Stimulated activated CD8-positive, alpha-beta memory T cell treated with anti-CD3 and anti-CD28 coated beads, Interleukin-12 subunit alpha, Interleukin-12 subunit beta, amount 100 ng/mL, for 4 hours (primary cell): Measurements from ENCODE around the gene FADS3.

Experiments used
- DNase-seq: peaks from one replicate; pipeline ENCODE4 v3.0.0-alpha.2; 2020; ENCODE audit warnings: low read depth

Gene FADS3

DNA sequence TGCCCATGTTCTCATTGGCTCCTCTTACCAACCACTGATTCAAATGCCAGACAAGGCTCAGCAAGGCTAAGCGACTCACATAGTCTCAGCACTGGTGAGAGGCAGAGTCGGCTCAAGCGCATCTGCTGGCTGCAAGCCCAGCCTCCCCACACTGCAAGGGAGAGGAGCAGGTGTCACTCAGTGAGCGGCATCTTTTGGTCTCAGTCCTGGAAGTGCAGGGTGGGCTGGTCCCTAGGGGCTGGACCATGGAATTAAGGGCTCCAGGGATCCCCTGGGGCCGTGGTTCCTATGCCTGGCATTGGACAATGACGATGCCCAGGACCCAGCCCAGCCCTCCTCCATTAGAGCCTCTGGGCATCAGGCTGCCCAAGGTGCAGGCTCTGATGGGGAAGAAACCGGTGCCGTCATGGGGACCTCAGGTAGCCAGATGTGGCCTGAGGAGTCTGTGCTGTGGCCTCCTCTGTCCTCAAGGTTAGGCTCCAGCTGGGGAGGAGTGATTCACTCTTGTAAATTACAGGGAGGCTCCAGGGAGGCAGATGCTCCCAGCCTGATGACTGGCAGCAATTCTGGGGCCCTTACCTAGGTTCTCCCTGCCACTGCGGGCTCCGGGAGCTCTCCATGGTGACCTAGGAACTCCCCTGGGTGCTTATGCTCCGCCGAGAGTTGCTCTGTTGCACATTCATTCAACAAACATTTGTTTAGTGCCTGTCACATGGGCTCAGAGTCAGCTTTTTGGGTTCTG lies 35.2 kb downstream of the FADS3 start:
- DNase-seq = no peak

GRCh38 chr11:61854966-61855714 lies 36.2 kb downstream of the FADS3 start:
- DNase-seq = no peak

- DNase-seq = no peak
Observed at GRCh38 chr11:61854206-61854895, 37.0 kb downstream of the FADS3 start.

DNA sequence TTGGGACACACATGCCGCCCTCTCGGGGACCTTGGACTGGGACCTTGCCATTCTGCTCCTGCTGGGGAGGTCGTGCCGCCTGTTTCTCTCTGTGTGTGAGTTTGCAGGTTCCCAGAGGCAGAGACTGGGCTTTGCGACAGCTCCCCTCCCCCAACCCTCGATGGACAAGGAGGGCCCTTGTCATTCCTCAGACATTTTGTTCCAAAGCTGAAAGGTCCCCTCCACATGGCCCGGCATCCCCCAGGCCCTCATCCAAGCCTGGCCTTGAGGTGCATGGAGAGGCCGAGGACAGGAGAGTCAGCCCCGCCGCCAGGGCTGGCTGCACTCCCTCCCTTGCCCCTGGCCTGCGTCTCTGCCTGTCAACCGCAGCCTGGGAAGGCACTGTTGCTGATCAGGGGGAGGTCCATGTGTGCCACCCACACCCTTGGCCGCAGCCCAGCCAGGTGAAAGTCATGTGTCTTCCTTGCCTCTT lies 37.6 kb downstream of the FADS3 start:
- no peak for DNase-seq

GRCh38 chr11:61851900-61852295 lies 39.4 kb downstream of the FADS3 start:
- no peak for DNase-seq

- no peak for DNase-seq
Observed at GRCh38 chr11:61851113-61851899, 40.0 kb downstream of the FADS3 start.

- no peak for DNase-seq
Observed at GRCh38 chr11:61850687-61851086, 40.7 kb downstream of the FADS3 start.

DNA sequence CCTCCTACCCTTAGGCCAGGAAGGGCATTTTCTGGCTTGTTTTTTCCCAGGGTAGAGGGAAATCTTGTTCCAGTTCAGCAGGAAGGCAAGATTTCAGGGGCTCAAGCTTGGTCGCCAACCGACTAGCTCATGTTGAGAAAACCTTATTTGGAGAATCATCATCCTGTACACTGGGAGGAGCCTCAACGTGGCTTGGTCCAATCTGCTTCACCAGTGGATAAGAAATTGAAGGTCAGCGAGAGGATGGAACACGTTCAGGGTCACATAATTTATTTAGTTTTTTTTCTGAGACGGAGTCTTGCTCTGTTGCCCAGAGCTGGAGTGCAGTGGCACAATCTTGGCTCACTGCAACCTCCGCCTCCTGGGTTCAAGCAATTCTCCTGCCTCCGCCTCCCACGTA lies 42.7 kb downstream of the FADS3 start:
- no peak for DNase-seq

- no peak for DNase-seq
Observed at GRCh38 chr11:61847914-61848581, 43.3 kb downstream of the FADS3 start.

- DNase-seq = no peak
Observed at GRCh38 chr11:61846362-61847020, 44.9 kb downstream of the FADS3 start.

- no peak for DNase-seq
Observed at GRCh38 chr11:61844909-61845565, 46.3 kb downstream of the FADS3 start.

DNA sequence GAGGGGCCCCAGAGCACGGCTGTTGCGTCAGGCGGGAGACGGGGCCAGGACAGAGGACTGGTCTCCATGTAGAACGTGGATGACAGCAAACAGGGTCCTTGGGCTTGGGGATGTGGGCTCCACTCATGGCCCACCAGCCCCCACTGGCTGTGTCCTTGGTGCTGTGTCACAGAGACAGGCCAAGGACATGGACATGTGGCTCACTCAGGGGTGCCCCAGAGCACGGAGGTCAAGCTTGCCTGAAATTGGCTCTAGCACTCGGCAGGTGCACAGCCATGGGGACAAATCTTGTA lies 48.9 kb downstream of the FADS3 start:
- DNase-seq = no peak

GRCh38 chr11:61841636-61842527 lies 49.5 kb downstream of the FADS3 start:
- DNase-seq = no peak

DNA sequence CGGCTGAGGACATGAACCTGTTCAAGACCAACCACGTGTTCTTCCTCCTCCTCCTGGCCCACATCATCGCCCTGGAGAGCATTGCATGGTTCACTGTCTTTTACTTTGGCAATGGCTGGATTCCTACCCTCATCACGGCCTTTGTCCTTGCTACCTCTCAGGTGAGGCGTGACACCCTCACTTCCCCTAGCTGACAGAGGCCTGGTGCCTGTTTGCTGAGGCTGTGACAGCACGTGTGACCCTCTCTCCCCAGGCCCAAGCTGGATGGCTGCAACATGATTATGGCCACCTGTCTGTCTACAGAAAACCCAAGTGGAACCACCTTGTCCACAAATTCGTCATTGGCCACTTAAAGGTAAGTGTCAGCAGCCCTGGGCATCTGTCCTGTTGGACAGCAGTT lies 51.0 kb downstream of the FADS3 start:
- no peak for DNase-seq

DNA sequence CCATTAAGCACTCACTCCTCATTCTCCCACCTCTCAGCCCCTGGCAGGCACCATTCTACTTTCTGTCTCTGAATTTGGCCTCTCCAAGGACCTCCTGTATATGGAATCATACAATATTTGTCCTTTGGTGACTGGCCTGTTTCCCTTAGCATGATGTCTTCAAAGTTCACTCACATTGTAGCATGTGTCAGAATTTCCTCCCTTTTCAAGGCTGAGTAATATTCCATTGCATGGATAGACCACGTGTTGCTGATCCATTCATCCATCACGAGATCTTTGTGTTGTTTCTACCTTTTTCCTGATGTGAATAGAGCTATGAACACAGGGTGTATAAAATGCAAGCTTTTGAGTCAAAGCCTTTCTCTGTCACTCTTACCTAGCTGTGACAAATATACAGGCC lies 51.6 kb downstream of the FADS3 start:
- DNase-seq = no peak

DNA sequence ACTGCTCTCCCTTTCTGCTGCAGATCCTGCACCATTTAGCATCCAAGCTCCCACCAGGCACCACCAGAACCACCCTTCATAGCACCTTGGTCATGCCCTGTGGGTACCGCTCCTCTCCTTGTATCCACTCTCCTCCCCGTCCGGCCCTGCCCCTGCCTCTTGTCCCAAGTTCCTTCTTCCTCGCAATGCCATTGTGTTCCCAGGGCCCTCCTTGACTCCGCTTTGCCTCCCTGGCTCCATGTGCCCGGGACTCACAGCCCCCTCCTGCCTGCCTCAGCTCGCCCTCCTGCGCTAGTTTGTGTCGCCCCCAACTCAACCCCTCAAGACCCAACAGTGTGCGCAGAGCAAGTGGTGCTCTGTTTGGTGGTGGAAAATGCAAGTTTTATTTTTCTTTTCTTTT lies 52.4 kb downstream of the FADS3 start:
- no peak for DNase-seq

- no peak for DNase-seq
Observed at GRCh38 chr11:61838501-61838900, 52.8 kb downstream of the FADS3 start.

GRCh38 chr11:61837411-61838005 lies 53.8 kb downstream of the FADS3 start:
- no peak for DNase-seq

DNA sequence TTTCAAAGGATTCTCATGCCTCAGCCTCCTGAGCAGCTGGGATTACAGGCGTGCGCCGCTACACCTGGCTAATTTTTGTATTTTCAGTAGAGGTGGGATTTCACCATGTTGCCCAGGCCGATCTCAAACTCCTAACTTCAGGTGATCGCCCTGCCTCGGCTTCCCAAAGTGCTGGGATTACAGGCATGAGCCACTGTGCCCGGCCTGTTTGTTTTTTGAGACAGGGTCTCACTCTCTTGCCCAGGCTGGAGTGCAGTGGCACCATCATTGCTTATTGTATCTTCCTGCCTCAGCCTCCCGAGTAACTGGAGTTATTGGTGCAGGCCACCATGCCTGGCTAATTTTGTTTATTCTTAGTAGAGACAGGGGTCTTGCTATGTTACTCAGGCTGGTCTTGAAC lies 55.2 kb downstream of the FADS3 start:
- DNase-seq = no peak
